HG02623 (cell line): ENCODE measurements around the gene METAP2.

Experiments
- ATAC-seq: cut with Tn5 transposase; IDR thresholded peaks from one replicate; pipeline ENCODE4 v1.9.1; 2021; ENCODE audit warnings: moderate library complexity; ENCODE audit not compliant: unreplicated experiment

Gene METAP2

DNA sequence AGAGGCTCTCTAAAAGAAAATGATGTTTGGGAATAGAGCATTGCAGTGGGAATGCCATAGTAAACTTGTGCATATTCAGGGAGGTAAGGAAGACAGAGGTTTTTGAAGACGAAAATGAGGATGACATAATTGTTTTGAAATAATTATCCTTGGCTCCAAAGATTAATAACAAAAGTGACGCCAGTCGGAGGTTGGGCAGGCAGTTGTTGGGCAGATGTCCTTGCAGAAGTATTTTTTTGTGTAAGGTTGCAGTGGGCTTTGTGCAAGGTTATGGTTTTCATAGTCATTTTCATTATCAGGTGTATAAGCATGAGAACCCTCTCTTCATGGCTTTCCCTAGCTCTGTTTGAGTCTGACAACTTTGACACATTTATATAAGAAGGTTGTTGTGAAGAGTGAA, 35.3 kb downstream of the METAP2 start:
- no peak for ATAC-seq

- ATAC-seq, result no peak
Observed at GRCh38 chr12:95511977-95512376, 38.0 kb downstream of the METAP2 start.

- no peak for ATAC-seq
Observed at GRCh38 chr12:95513599-95513998, 39.6 kb downstream of the METAP2 start.

DNA sequence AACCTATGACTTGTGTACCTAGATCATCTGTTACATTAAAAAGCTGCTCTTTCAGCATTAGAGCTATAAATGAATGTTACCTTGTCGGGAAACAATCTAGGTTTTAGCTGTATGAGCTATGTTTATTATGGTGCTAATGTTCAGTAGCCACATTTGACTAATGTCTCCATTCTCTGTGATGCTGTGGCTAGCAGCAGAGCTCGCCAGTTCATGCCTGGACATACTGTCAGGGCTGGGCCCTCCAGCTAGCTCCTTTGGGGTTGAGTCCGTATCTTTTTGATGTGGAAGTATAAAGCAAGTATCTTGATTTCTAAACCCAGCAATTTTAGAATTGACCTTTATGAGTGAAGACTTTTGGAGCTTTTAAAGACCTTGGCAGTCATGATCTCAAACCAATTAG, 41.2 kb downstream of the METAP2 start:
- ATAC-seq, result no peak

DNA sequence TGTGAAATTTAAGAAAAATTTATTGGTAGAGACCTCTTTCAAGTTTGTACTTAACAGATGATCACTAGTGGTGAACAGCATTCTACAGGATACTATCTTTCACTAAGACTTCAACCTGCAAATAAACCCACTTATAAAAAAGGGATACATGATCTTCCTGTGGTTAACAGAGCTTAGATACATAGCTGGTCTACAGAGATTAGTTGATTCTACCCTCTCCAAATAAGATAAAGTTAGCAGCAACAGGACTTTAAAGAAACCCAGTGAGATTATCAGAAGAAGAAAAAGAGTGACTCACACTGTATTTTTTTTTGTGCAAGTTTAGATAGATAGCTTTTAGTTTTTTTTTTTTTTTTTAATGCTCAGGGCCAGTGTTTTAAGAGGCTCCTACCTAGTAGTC, 42.8 kb downstream of the METAP2 start:
- no peak for ATAC-seq

- ATAC-seq, result no peak
Observed at GRCh38 chr12:95517246-95517645, 43.3 kb downstream of the METAP2 start.

DNA sequence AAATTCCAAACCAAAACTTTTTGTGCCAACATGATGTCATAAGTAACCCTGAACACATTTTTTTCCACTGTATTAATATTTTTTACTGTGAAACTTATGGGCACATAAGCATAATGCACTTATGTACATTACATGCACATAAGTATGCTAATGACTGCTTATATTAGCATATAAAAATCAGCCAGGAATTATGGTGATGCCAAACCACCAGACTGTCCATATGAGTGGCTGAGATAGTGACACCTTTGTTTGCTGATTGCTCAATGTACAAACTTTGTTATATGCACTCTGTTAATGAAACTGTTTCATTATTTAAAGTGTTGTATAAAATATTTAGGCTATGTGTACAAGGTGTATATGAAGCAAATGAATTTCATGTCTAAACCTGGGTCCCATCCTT, 45.0 kb downstream of the METAP2 start:
- ATAC-seq, result no peak

DNA sequence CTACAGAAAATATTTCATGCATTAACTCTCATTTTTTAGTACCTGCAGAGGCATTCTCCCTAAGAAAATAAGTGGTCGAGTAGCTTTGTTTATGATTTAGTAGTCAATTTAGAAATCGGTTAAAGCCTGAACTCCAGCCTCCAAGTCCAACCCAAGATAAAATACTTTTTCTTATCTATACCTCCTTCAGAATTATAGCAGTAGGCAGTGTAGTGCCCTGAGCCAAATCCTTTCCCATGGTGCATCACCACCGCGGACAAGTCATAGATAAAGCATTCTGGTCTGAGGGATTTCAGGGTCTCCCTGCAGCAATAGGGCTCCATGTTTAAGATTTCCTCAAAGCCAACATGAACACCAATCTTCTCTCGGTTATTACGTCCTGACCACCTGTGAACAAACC, 46.9 kb downstream of the METAP2 start:
- no peak for ATAC-seq

DNA sequence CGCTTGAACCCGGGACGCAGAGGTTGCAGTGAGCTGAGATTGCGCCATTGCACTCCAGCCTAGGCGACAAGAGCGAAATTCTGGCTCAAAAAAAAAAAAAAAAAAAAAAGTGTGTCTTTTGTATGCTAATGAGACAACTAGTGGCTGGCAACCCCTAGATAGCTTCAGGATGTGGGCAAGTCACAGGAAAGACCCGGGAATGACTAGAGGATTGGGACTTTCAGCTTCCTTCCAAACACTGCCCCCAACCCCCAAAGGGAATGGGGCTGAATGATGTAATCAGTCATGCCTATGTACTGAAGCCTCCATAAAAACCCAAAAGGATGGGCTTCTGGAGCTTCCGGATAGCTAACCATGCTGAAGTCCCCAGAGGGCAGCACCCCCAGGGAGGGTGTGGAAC, 48.7 kb downstream of the METAP2 start:
- no peak for ATAC-seq

- ATAC-seq, result no peak
Observed at GRCh38 chr12:95528431-95528830, 54.5 kb downstream of the METAP2 start.

- ATAC-seq, result no peak
Observed at GRCh38 chr12:95529693-95530225, 55.8 kb downstream of the METAP2 start.

DNA sequence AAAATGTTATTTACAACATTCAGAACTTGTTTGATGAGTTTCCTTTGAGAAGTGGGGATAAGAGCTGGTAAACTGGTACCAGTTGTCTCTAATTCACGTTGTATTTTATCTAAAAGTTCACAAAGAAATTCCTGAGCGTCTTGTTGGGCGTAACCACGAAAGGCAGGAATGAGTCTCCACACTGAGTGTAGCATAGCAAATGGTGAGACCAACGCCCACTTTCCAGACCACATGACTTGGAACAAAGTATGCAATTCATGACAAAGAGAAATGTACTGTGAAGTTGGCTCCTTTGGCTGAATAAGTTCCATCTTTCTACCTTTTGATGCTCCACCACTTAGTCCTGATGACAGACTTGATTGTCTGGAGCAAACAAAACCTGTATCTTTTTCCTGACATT, 58.9 kb downstream of the METAP2 start:
- ATAC-seq, result no peak

GRCh38 chr12:95533985-95534384, 60.0 kb downstream of the METAP2 start:
- no peak for ATAC-seq

DNA sequence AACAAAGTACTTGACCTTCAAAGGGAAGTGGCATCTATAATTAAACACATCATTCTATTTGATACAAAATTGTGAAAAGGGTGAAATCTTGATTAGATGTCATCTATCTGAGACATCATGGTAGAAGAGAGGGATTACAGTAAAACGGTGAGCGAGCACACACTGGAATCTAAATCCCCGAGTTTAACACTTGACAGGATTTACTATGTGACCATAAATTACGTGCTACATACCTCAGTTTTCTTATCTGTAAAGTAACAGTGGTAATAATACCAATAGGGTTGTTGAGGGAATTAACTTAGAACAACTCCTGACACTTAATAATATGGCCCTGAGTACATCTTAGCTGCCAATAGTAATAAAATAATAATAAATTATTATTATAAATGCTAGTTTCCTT, 64.1 kb downstream of the METAP2 start:
- ATAC-seq, result no peak

- no peak for ATAC-seq
Observed at GRCh38 chr12:95538656-95539055, 64.7 kb downstream of the METAP2 start.

DNA sequence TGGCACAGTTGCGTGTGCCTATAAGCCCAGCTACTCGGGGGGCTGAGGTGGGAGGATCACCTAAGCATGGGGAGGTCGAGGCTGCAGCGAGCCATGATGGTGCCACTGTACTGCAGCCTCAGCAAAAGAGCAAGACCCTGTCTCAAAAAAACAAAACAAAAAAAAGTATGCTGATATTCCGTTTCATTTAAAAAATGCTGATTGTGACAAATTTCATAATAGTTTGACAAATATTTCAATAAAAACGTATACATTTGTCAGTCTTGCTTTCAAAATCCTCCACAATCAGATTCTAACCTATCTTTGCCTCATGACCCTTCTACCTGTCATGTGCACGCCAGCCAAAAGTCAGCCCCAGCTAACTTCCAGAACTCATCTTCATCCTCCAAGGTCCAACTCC, 67.5 kb downstream of the METAP2 start:
- no peak for ATAC-seq

DNA sequence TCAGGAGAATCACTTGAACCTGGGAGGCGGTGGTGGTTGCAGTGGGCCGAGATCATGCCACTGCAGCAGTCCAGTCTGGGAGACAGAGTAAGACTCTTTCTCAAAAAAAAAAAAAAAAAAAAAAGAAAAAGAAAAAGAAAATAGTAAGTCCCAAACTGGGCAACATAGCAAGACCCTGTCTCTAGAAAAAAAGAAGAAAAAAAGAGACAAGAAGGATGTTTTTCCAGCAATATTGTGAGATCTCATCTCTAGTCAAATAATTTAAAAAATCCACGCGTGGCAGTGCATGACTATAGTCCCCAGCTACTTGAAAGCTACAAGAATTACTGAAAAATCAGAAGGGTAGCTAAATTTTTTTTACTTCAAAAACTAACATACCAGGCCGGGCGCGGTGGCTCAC, 69.4 kb downstream of the METAP2 start:
- no peak for ATAC-seq

DNA sequence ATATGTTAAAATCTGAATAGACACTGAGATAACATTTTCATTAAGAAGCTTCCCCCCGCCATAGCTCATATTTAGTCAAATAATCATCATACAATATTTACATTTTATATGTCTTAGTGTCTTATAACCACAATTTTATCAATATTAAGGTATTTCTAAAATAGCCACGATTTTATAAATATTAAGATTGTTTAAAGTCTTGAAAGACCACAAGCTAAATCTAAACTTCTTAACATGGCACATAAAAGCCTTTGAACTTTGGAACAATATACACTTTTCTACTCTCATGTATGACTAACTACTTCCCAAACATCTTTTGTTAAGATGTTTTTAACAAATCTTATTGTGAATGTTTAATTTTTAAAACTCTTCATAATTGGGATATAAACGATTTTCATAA, 70.8 kb downstream of the METAP2 start:
- no peak for ATAC-seq

GRCh38 chr12:95545303-95545702, 71.4 kb downstream of the METAP2 start:
- no peak for ATAC-seq

- no peak for ATAC-seq
Observed at GRCh38 chr12:95545731-95546490, 72.0 kb downstream of the METAP2 start.

DNA sequence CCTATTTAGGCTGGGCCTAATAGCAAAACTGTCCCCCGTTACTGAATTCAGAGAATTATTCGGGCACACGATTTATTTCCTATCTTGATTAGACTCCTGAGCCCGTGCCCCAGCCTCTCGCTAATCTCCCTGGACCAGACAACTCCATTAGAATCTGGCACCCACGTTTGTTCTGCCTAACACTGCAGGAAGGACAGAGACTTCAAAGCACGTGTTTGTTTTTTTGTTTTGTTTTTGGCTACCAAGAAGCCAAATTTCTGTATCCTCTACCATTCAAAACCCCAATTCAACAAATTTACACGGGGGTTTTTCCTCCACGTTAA, 72.5 kb downstream of the METAP2 start:
- ATAC-seq, result no peak

GRCh38 chr12:95547522-95548055, 73.6 kb downstream of the METAP2 start:
- no peak for ATAC-seq

DNA sequence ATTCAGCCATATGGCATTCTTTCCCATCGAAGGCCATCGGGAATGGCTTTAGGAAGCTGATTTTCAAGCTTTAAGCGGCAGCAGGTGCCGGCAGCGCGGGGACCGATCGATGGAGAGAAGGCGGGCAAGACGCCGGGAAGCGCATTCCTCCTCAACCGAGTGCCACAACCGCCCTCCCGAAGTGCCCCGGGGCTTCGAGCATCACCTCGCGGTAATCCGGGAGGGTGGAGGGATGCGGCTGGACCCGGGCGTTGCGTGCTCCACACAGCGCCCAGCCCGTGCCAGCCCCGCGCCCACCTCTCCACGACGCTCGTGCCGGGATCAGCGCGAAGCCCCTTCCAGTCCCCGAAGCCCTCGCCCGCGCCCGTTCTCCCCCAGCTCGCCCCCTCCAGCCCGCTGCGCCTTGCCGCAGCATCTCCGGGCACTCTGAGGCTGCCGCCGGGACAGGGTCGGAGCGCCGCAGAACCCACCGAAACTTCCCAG, 74.1 kb downstream of the METAP2 start:
- ATAC-seq, result no peak
